PFSK-1 (cell line): ENCODE data around the gene PFKFB3.

Experiments used
- FOXP2 ChIP-seq: optimal IDR thresholded peaks from 2 replicates; pipeline ENCODE3; 2011; ENCODE audit warnings: borderline replicate concordance, control low read depth, inconsistent platforms; ENCODE audit not compliant: insufficient read depth; ENCODE audit errors: extremely low read length, extremely low read depth
- POLR2AphosphoS5 ChIP-seq: IDR thresholded peaks from 2 replicates; pipeline ENCODE4 v1.6.1; 2012; ENCODE audit warnings: low read depth, mild to moderate bottlenecking, control low read depth, low read length, moderate library complexity
- REST ChIP-seq, 2 experiments: IDR thresholded peaks; 2 replicates each; pipeline versions ENCODE4 v1.6.1 to v1.8.0; 2011 to 2012; ENCODE audit warnings: low read depth in 2 of 2, low read length in 2 of 2, control low read depth in 1 of 2, inconsistent platforms in 1 of 2, mild to moderate bottlenecking in 1 of 2, moderate library complexity in 1 of 2; ENCODE audit not compliant: insufficient read depth in 1 of 2
- SIN3A ChIP-seq: IDR thresholded peaks from 2 replicates; pipeline ENCODE4 v1.6.1; 2012; ENCODE audit warnings: mild to moderate bottlenecking, low read length, moderate library complexity, borderline replicate concordance; ENCODE audit not compliant: insufficient read depth
- TAF1 ChIP-seq: IDR thresholded peaks from 2 replicates; pipeline ENCODE4 v1.6.1; 2012; ENCODE audit warnings: low read length, control low read depth, borderline replicate concordance; ENCODE audit not compliant: insufficient read depth

GRCh38 chr10:6297951-6298381, 95.2 kb downstream of the PFKFB3 start:
- TF ChIP-seq POLR2AphosphoS5 (no peak), SIN3A (no peak), TAF1 (no peak), REST (IDR thresholded peaks at IDR 0.05; ENCODE audit: insufficient read depth in 1 of 2, low read depth in 2 of 2, low read length in 2 of 2) (no peak), FOXP2 (no peak)
